Myometrial cell (primary cell): ENCODE data around the gene CALML4. TPM values are rescaled to one million over a fixed set of nuclear protein-coding genes. Genes with fewer than 3 reads are reported as not detected.

ENCODE experiments used
- total RNA-seq: library from RNA; depleted of rRNA; stranded (reverse); fragments of >200 nt; gene quantifications from 2 replicates; pipeline ENCODE4 v1.2.3, GENCODE V29; 2015

CALML4 gene, protein sequence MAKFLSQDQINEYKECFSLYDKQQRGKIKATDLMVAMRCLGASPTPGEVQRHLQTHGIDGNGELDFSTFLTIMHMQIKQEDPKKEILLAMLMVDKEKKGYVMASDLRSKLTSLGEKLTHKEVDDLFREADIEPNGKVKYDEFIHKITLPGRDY
- total RNA-seq, result 4.0 and 4.6 TPM in 2 replicates

DNA sequence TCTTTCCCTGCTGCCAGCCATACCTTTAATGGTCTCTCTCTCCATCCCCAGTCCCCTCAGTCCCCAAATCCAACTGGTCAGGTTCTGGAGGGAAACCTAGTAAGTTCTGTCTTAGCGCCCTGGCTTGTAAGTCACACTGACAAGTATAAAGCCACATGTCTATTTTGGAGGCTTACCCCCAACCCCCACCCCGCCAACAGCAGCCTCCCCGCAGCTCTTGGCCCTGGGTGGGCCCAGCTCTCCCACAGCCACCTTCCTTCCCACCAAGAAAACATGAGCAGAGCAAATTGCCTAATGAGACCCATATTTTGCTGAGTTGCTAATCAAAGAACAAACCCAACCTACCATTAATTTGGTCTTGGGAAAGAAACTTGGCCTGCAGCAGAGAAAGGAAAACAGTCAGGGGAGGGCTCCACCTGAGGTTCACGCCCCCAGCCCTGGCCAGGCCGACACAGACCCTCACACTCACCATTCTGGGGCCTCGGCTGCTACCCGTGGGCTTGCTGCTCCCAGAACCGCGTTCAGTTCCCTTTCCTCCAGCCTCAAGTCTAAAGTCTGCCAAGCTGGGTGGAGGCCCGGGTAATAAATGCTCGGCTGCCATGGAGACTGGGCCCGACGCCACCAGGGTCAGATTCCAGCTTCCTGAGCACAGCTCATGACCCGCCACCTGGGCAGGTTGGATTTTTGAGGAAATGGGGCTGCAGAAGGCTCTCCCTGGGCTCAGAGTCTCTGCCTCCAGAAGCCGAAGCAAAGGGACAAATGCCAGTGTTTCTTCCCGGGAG lies at the start of gene CALML4:
Gene CALML4, minus strand, starts transcription at position 557 of the 782 bp plus-strand sequence. Its CDS starts 85 bp downstream, at position 472.

DNA sequence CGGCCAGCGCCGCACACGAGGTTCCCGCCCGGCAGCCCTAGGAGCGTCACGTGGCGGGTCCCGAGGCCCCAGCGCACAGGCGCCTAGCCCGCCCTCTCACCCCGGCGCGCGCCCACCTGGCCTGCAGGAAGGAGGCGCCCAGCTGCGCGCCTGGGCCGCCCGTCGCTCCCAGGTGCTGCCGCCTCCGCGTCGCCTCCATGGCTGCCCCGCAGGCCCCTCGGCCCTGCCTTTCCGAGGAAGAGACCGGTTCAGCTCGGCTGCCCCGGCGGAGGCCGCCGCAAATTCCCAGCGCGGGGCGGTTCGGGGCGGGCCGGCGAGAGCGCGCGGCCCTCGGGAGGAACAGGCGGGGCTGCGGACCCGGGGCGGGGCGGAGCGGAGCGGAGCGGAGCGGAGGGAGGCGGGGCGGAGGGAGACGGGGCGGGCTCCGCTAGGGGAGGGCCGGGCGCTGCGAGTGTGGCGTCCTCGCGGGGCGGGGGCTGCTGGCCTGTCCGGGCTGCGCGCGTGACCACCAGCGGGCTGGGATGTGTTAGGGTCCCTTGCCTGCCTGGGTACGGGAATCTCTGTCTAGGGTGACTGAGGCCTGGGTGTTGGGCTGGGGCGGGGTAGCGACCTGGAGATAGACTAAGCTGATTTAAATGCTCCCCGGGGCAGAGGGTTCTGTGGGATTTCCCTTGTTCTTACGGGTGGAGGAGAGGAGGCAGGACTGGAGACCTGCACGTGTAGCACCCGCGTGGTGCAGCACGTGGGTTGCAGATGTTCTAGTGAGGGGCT lies 24.4 kb upstream of the CALML4 start, which contains the start of gene CLN6:
Gene CLN6, minus strand, starts transcription at position 343 of the 771 bp plus-strand sequence. Its CDS starts 144 bp downstream, at position 199.

Other genes with a start within 250 kb of the CALML4 start
- gene PIAS1, start 151.0 kb downstream of the CALML4 start, total RNA-seq, result 6.3 and 10.8 TPM in 2 replicates
- 23.7 and 27.7 TPM in 2 replicates for gene CLN6, start 24.4 kb upstream of the CALML4 start, total RNA-seq
- 13.0 and 20.6 TPM in 2 replicates for gene FEM1B, start 72.4 kb upstream of the CALML4 start, total RNA-seq
- 0.86 TPM in 1 of 2 replicates, not detected in the other for gene ITGA11, start 226.8 kb upstream of the CALML4 start, total RNA-seq